WTC11 (cell line): ENCODE results near the gene TPRKB. TPM values are rescaled to one million over a fixed set of nuclear protein-coding genes. Genes with fewer than 3 reads are reported as not detected.
A peak's percentile ranks its signal among the peaks of the same experiment; 100 is the strongest.
"Not testable (repeated sequence)": the region's sequence is repeated elsewhere in the genome, so short reads cannot be mapped to it uniquely, and the experiment has no call there.

Source experiments
- ATAC-seq: fragments of 200-7000 bp; cut with Tn5 transposase; 2 replicates; pipeline ENCODE4 v1.10.0; 2021; ENCODE audit warnings: mild to moderate bottlenecking, moderate library complexity
- CTCF ChIA-PET: fragments of 300-600 bp; sonication (Branson Sonifier 250); formaldehyde crosslinking; loops from one replicate; lab custom pipeline; 2021; ENCODE audit warnings: antibody characterized with exemption; lab: Charles Lee
- POLR2A ChIA-PET: fragments of 350-600 bp; sonication (Branson Sonifier 250); formaldehyde crosslinking; loops from one replicate; lab custom pipeline; 2021; ENCODE audit warnings: antibody characterized with exemption; lab: Charles Lee
- DNase-seq: peaks from one replicate; pipeline ENCODE4 v3.0.0; 2021; ENCODE audit warnings: low spot score
- H3K27ac Mint-ChIP-seq: 2 replicates; pipeline ENCODE4 v1.8.0; 2021; ENCODE audit warnings: mixed read lengths
- H3K27me3 Mint-ChIP-seq: 2 replicates; pipeline ENCODE4 v1.8.0; 2021; ENCODE audit warnings: low read depth, mild to moderate bottlenecking, moderate library complexity, mixed read lengths
- H3K36me3 Mint-ChIP-seq: 2 replicates; pipeline ENCODE4 v1.8.0; 2021; ENCODE audit warnings: mixed read lengths
- H3K4me1 Mint-ChIP-seq: 2 replicates; pipeline ENCODE4 v1.8.0; 2022; ENCODE audit warnings: mixed read lengths
- H3K4me3 Mint-ChIP-seq: 2 replicates; pipeline ENCODE4 v1.8.0; 2021; ENCODE audit warnings: mild to moderate bottlenecking, moderate library complexity, mixed read lengths
- H3K9me3 Mint-ChIP-seq: 2 replicates; pipeline ENCODE4 v1.8.0; 2021; ENCODE audit warnings: mixed read lengths
- ATF6 ChIP-seq: sonication (generic); formaldehyde crosslinking; IDR thresholded peaks from 2 replicates; pipeline ENCODE4 v1.8.1; 2023; ENCODE audit warnings: mild to moderate bottlenecking, missing genetic modification reagents
- ETV6 ChIP-seq: sonication (generic); formaldehyde crosslinking; IDR thresholded peaks from 2 replicates; pipeline ENCODE4 v1.8.1; 2022; ENCODE audit warnings: mild to moderate bottlenecking, missing genetic modification reagents
- FOXJ3 ChIP-seq: sonication (generic); formaldehyde crosslinking; IDR thresholded peaks from 2 replicates; pipeline ENCODE4 v1.9.0; 2021; ENCODE audit warnings: missing genetic modification reagents, mild to moderate bottlenecking, borderline replicate concordance
- GABPB1 ChIP-seq: sonication (generic); formaldehyde crosslinking; IDR thresholded peaks from 2 replicates; pipeline ENCODE4 v1.8.1; 2023; ENCODE audit warnings: mild to moderate bottlenecking, missing genetic modification reagents
- GTF2I ChIP-seq: fragments of 250-450 bp; sonication (Bioruptor Pico); conservative IDR thresholded peaks from 2 replicates; pipeline ENCODE4 v1.4.0; 2021; ENCODE audit warnings: mild to moderate bottlenecking
- NFE2L1 ChIP-seq: sonication (generic); formaldehyde crosslinking; IDR thresholded peaks from 2 replicates; pipeline ENCODE4 v1.8.1; 2023; ENCODE audit warnings: missing genetic modification reagents
- RORB ChIP-seq: fragments of 250-450 bp; sonication (Bioruptor Pico); IDR thresholded peaks from 2 replicates; pipeline ENCODE4 v1.9.0; 2021; ENCODE audit warnings: mild to moderate bottlenecking
- STAT6 ChIP-seq: sonication (generic); formaldehyde crosslinking; conservative IDR thresholded peaks from 2 replicates; pipeline ENCODE4 v1.8.1; 2023; ENCODE audit warnings: mild to moderate bottlenecking, low read depth, missing genetic modification reagents, moderate library complexity
- USF1 ChIP-seq: sonication (generic); formaldehyde crosslinking; IDR thresholded peaks from 2 replicates; pipeline ENCODE4 v1.8.0; 2022; ENCODE audit warnings: mild to moderate bottlenecking, missing genetic modification reagents
- USF2 ChIP-seq: sonication (generic); formaldehyde crosslinking; IDR thresholded peaks from 2 replicates; pipeline ENCODE4 v1.8.1; 2023; ENCODE audit warnings: mild to moderate bottlenecking, missing genetic modification reagents, moderate library complexity
- ZNF512 ChIP-seq: sonication (generic); formaldehyde crosslinking; IDR thresholded peaks from 2 replicates; pipeline ENCODE4 v1.8.1; 2022; ENCODE audit warnings: missing genetic modification reagents, borderline replicate concordance
- total RNA-seq: library from RNA; stranded (reverse); gene quantifications from 3 replicates; pipeline ENCODE4 v1.2.3, GENCODE V29; 2021

TPRKB gene
- total RNA-seq, 1 experiment from 2014 or later, result 30.6 TPM

- TF ChIP-seq STAT6 (CRISPR knock-in tag) (no peak), ATF6 (CRISPR knock-in tag) (0 out of 2 replicates have a peak, but pooled peaks have one; percentile 9), USF2 (CRISPR knock-in tag) (no peak), ETV6 (CRISPR knock-in tag) (peak; percentile 96), ZNF512 (CRISPR knock-in tag) (no peak), GTF2I (peak; percentile 33; the same call in 1 of the 2 replicates), NFE2L1 (CRISPR knock-in tag) (no peak), RORB (CRISPR knock-in tag) (no peak), FOXJ3 (CRISPR knock-in tag) (peak; percentile 69; the same call in 1 of the 2 replicates), USF1 (CRISPR knock-in tag) (no peak)
Observed at GRCh38 chr2:73736855-73737779, at the start of gene TPRKB (continued).

- ATAC-seq, H3K36me3 Mint-ChIP-seq, H3K4me1 Mint-ChIP-seq, POLR2A ChIA-PET, CTCF ChIA-PET, H3K9me3 Mint-ChIP-seq, DNase-seq, H3K4me3 Mint-ChIP-seq, H3K27me3 Mint-ChIP-seq, H3K27ac Mint-ChIP-seq: not testable (repeated sequence)
Observed at GRCh38 chr2:73783883-73784282, 46.7 kb upstream of the TPRKB start, which contains the start of gene C2orf78. C2orf78 (plus strand) TSS chr2:73784183; CDS start chr2:73784310, 127 bp downstream.

GRCh38 chr2:73783402-73783801 lies 46.3 kb upstream of the TPRKB start:
- H3K27me3 Mint-ChIP-seq, CTCF ChIA-PET, H3K9me3 Mint-ChIP-seq, POLR2A ChIA-PET, H3K4me3 Mint-ChIP-seq, DNase-seq, H3K27ac Mint-ChIP-seq, H3K36me3 Mint-ChIP-seq, H3K4me1 Mint-ChIP-seq, ATAC-seq: not testable (repeated sequence)
- TF ChIP-seq GABPB1, result 0 out of 2 replicates have a peak, but pooled peaks have one; percentile 33
